NCI-H345 (cell line): ENCODE data around the gene ARHGAP45.

ENCODE experiments used
- DNase-seq: peaks from one replicate; lab custom pipeline; 2025; lab: John Stamatoyannopoulos, UW

ARHGAP45 gene

GRCh38 chr19:1087813-1088415, 20.9 kb downstream of the ARHGAP45 start:
- DNase-seq = no peak

DNA sequence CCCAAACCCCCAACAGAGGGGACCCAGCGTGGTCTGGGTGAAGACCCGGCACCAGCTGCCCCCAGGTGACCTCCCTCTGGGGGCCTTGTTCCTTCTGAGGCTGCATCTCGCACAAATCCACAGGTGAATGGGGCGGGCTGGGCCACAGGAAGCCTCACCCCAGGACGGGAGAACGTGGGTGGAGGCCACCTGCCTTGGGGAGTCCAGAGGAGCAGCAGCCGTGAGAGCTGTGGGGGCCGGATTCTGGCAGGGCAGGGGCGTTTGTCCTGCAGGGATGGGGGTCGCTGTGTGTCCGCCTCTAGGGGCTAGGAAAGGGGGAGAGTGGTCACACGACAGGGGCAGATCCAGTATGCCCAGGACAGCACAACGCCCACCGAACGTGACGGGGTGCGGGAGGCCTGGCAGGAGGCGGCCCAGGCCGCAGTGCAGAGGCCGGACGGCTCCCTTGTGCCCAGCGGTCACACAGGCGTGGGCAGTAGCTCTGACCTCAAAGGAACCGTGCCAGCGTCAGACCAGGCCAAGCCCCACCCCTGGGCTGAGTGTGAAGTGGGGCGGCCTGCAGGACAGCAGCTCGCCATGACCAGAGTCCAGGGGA, 21.5 kb downstream of the ARHGAP45 start:
- no peak for DNase-seq

DNA sequence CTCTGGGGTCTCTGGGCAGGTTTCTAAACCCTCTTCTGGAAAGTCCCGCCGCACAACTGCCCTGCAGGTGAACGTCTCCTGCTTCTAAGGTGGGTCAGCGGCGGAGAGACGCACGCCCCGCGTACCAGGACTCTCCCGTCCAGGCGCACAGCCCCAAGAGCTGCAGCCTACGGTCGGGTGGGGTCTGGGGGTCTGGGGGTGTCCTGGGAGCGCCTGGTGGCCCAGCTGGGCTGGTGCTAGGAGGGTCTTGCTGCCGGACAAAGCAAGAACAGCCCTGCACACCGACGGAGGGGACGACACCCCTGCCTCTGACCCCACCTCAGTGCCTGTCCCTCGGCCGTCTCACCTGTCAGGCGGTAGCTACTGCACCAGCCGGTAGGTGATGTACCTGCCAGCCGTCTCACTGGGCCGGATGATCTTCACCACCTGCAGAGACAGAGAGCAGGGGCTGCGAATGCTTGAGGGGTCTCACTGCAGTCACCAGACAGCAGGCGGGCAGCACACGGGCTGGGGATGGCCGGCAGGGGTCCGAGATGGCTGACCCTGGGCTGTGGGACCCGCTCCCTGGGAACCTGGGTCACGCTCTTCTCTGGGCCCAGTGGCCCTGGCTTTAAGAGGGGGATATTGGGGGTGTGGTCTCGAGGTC, 22.3 kb downstream of the ARHGAP45 start:
- no peak for DNase-seq

GRCh38 chr19:1089891-1090290, 22.9 kb downstream of the ARHGAP45 start:
- no peak for DNase-seq

DNA sequence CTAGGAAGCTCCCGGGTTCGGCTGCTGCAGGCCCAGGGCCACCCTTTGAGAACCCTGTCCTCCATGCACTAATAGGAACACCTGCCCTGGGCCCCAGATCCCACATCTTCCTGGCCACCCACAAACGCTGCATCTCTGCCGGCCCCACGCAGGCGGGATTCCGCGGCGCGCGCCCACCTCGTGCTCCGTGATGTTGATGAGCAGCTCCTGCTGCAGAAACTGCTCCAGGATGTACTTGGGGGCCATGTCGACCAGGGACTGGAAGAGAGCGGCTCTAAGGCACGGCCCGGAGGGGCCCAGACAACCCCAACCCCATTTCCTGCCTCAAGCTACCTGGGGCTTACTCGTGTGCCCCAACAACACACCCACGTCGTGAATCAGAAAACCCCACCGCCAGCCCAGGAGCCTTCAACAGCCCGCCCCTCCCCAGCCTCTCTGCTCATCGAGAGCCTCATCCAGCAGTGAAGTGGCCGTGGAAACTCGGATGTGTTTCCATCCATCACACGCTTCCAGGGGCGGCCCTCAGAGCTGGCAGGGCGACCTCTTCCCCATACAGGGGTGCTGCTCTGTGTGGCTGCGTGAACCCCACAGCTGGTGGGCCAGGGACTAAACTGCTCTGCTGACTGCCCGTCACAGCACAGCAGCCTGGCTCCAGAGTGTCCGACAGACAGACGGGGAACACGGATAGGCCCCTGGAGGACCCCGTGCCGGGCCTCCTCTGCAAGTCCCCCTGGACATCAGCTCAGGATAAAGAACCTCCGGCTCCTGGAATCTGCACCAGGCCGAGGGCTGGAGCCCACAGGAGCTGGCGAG, 24.0 kb downstream of the ARHGAP45 start:
- DNase-seq = no peak

- no peak for DNase-seq
These were observed 24.7 kb downstream of the ARHGAP45 start for GRCh38 chr19:1091544-1092175.

DNA sequence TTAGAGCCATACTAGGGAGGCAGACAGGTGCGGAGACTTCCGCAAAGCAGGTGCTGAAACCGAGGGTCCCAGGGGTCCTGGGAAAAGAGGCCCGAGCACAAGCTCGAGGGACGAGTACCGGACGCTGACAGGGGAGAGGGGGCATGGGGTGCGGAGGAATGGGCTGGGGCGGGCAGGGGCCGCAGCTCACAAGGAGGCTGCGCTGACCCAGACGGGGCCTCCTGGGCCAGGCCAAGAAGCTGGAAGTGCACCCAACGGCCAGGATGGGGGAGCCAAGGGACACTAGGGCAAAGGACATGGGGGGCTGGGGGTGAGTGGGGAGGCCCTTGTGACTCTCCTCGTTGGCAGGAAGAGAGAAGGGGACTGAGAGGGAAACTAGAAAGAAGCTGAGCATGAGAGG, 26.4 kb downstream of the ARHGAP45 start:
- DNase-seq = no peak

GRCh38 chr19:1093811-1094553, 27.0 kb downstream of the ARHGAP45 start:
- no peak for DNase-seq

- no peak for DNase-seq
These were observed 27.6 kb downstream of the ARHGAP45 start for GRCh38 chr19:1094655-1094977.

DNA sequence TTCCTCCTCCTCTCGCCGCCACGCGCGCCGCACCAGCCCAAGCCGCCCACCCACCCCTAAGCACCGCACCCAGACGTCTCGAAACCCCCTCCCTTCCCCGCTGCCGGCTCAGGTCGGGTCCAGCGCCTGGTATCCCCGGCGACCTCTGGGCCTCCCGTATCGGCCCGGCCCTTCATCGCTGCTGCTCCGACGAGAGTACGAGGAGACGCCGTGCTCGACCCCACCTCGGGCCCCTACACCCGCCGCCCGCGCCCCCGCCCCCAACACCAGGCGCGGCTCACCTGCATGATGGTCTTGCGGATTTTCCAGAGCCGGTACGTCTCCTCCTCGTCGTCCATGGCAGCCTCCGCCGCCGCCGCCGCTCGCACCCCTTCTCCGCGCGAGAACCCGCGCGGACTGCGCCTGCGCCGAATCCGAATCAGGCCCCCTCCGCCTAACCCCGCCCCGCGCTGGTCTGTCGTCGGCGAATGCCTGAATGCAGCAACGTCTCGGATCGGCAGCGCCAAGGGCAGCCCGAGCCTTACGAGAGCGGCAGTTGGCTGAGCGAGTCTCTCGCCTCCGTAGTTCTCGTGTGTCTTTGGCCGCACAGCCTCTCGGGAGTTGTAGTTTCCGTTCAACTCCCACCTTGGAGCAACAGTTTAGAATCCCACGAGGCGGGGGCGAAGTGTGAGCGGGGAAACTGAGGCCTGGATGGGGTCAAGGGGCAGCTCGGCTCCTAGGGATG, 28.2 kb downstream of the ARHGAP45 start, which contains the start of gene POLR2E:
TSS of gene POLR2E (minus strand) at position 398 of the 724 bp plus-strand sequence. CDS start at position 338, 60 bp downstream.
- peak; percentile 99 for DNase-seq

DNA sequence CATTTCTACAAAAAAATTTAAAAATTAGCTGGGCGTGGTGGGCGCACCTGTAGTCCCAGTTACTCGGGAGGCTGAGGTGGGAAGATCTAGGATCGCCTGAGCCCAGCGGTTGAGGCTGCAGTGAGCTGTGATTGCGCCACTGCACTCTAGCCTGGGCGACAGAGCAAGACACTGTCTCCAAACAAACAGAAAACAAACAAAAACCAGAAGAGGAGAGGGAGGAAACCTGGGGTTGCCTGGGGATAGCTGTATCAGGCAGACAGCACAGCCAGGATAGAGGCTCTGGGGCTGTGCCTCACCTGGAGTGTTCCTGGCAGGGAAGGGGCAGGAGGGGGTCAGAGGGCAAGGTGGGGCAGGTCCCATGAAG, 30.8 kb downstream of the ARHGAP45 start:
- no peak for DNase-seq

DNA sequence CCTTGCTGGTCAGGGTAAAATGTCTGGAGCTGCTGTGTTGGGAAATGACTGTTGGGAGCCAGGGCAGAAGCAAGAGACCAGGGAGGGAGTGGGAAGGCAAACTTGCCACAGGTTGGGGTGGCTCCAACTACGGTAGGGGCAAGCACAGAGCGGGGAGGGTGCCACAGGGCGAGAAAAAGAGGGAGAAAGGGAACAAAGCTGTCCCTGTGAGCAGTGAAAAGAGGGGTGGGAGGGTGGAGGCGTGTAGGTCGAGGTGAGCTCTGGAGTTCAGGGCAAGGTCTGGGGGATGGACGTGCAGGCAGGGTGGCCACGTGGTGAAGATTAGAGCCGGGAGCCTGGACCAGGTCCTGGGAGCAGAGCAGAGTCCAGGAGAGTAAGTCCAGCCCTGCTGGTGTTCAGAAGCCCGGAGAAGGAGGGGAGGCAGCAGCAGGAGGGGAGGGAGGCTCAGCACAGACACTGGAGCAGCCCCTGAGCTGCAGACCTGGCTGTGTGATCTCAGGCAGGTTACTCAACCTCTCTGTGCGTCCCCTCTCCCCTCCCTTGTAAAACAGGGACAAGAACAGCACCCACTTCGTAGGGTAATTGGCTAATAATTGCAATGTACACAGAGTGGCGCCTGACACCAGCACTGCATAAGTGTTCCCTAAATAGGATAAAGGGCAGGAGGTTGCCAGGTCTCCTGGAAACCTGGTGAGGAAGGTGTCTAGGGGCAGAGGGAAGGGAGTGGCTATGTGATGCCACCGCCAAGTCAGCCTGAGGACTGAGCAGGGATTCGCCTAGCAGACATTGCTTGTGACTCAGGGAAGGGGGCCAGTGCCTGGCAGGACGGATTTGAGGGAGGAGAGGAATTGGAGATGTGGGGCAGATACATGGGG, 31.4 kb downstream of the ARHGAP45 start:
- no peak for DNase-seq

DNA sequence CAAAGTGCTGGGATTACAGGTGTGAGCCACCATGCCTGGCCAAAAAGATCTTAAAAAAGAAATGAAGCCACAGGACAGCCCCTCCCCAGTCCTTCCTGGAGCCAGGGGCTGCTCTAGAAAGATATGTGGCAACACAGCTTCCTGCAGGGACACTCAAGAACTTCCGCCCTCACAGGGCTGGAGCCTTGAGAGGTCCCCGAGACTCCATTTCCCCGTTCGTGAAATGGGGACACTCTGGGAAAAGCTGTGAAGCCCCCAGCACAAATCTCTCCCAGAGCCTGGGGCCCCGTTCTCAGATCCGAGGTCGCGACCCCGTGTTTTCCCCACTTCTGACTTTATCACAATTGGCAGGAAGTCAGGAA, 34.4 kb downstream of the ARHGAP45 start:
- no peak for DNase-seq

DNA sequence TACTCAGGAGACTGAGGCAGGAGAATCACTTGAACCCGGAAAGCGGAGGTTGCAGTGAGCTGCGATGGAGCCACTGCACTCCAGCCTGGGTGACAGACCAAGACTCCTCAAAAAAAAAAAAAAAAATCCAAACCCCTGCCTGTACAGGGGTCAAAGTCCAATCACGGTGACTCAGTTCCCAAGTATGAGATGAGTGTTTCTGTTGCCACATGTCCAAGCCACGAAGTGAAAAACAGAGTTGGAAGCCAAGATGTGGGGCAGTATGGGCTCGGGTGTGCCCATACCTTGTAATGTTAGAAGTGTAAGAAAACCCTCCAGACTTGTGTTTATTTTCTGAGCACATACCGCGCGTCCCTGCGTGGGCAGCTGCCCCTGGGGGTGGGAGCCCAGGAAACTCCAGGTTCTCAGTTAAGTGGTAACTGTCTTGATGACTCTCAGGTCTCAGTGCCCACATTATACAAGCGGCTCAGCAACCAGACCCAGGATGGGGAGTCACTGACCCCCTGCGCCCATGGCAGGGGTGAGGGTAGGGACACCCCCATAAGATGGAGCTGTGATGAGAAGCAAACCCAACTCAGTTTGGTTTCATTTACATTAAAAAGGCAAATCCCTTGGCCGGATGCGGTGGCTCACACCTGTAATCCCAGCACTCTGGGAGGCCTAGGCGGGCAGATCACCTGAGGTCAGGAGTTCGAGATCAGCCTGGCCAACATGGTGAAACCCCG, 35.6 kb downstream of the ARHGAP45 start:
- DNase-seq = no peak

- DNase-seq = no peak
These were observed 36.3 kb downstream of the ARHGAP45 start for GRCh38 chr19:1103132-1103707.

DNA sequence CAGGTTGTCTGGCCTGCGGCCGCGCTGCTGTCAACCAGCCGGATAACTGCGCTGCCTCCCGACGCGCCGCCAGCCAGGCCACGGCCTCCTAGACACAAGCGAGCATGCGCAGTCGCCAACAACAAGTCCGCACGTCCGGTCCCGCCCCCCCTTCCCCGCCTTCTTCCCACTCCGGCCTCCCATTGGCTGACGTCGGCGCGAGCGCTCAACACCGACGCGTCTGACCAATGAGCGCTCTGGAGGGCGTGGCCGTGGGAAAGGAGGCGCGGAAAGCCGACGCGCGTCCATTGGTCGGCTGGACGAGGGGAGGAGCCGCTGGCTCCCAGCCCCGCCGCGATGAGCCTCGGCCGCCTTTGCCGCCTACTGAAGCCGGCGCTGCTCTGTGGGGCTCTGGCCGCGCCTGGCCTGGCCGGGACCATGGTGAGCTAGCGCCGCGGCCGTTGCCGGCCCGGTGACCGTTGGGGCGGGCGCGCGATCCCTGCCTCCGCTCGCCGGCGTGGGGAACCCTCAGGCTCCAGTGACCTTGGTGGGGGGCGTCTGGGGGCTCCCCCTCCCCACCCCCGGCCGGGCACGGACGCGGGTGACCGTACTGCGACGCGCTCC, 36.8 kb downstream of the ARHGAP45 start, which contains the start of gene GPX4:
TSS of gene GPX4 (plus strand) at position 287 of the 603 bp plus-strand sequence. CDS start at position 337, 50 bp downstream.
- DNase-seq = peak; percentile 100

GRCh38 chr19:1104311-1105007, 37.5 kb downstream of the ARHGAP45 start:
- DNase-seq = peak; percentile 84
